Measurements from ENCODE around the gene KLB. TPM values are rescaled to one million over a fixed set of nuclear protein-coding genes. Genes with fewer than 3 reads are reported as not detected.

KLB gene
- total and polyA plus RNA-seq, 7 donors = 0.16 to 1.6 (median 1.2) TPM; not detected in 2

- H3K4me3 ChIP-seq = no peak overlapping the region
- TF ChIP-seq POLR2AphosphoS5 (IDR thresholded peaks at IDR 0.05) = no peak
- TF ChIP-seq POLR2A (IDR thresholded peaks at IDR 0.05) = no peak
- TF ChIP-seq EP300 (IDR thresholded peaks at IDR 0.05) = no peak
- TF ChIP-seq CTCF (IDR thresholded peaks at IDR 0.05) = no peak
- intact Hi-C loops (cut with DNase I) = no loop called here
- H3K9me3 ChIP-seq = no peaks in the 10 kb centered on the region
- H3K27me3 ChIP-seq = no peaks in the 10 kb centered on the region
- 27 to 79% methylated on average over 4 of the region's 4 CpGs for WGBS, 2 donors
- H3K36me3 ChIP-seq = peaks cover 0 to 65% (median 2%) of the 10 kb centered on the region in 4 donors
- H3K27ac ChIP-seq = no peak overlapping the region
- H3K4me1 ChIP-seq = peaks cover 0 to 8% (median 0%) of the 10 kb centered on the region in 4 donors
- no peak for DNase-seq
Observed at GRCh38 chr4:39467464-39467863, 60.7 kb downstream of the KLB start.

- H3K4me3 ChIP-seq = no peak overlapping the region
- TF ChIP-seq EP300 (IDR thresholded peaks at IDR 0.05) = no peak
- TF ChIP-seq CTCF (IDR thresholded peaks at IDR 0.05) = peak; percentile 63 to 85 (median 74)
- TF ChIP-seq POLR2AphosphoS5 (IDR thresholded peaks at IDR 0.05) = peak in 1 of 4 donors; percentile 7
- no peak for DNase-seq
- intact Hi-C loops (cut with DNase I) = loop anchor here (2.0 to 10.0 kb wide), 2 partner anchors 395 to 507 kb away; partner anchors contain the start of gene PDS5A
- H3K27me3 ChIP-seq = no peaks in the 10 kb centered on the region
- H3K4me1 ChIP-seq = peaks cover 0 to 8% (median 0%) of the 10 kb centered on the region in 4 donors
- no peaks in the 10 kb centered on the region for H3K9me3 ChIP-seq
- 64 to 67% methylated on average over 4 of the region's 4 CpGs for WGBS, 2 donors
- H3K27ac ChIP-seq = peak overlapping the region in 3 of 4 donors; percentile 37 to 59 (median 50)
- peaks cover 0 to 59% (median 3%) of the 10 kb centered on the region in 4 donors for H3K36me3 ChIP-seq
Observed at GRCh38 chr4:39469429-39470077, 62.8 kb downstream of the KLB start.

GRCh38 chr4:39470402-39470801, 63.7 kb downstream of the KLB start:
- no peak for TF ChIP-seq EP300 (IDR thresholded peaks at IDR 0.05)
- TF ChIP-seq CTCF (IDR thresholded peaks at IDR 0.05) = no peak
- TF ChIP-seq POLR2AphosphoS5 (IDR thresholded peaks at IDR 0.05) = no peak
- TF ChIP-seq POLR2A (IDR thresholded peaks at IDR 0.05) = no peak
- Histone ChIP-seq H3K27me3 (no peaks in the 10 kb centered on the region), H3K4me1 (peaks cover 0 to 8% (median 0%) of the 10 kb centered on the region in 4 donors), H3K27ac (no peak overlapping the region), H3K36me3 (peaks cover 0 to 53% (median 3%) of the 10 kb centered on the region in 4 donors), H3K4me3 (no peak overlapping the region), H3K9me3 (no peaks in the 10 kb centered on the region)
- intact Hi-C loops (cut with DNase I) = loop anchor here (10.0 kb wide), 1 partner anchor 394 kb away; no protein-coding TSS in a partner anchor
- 87 to 97% methylated on average over 1 of the region's 1 CpG for WGBS, 2 donors
- no peak for DNase-seq

GRCh38 chr4:39472396-39472795, 65.7 kb downstream of the KLB start:
- TF ChIP-seq CTCF (IDR thresholded peaks at IDR 0.05) (no peak), POLR2A (IDR thresholded peaks at IDR 0.05) (no peak), EP300 (IDR thresholded peaks at IDR 0.05) (no peak), POLR2AphosphoS5 (IDR thresholded peaks at IDR 0.05) (no peak)
- no peaks in the 10 kb centered on the region for H3K9me3 ChIP-seq
- WGBS, 2 donors = 92 to 93% methylated on average over 3 of the region's 3 CpGs
- peaks cover 0 to 60% (median 3%) of the 10 kb centered on the region in 4 donors for H3K36me3 ChIP-seq
- H3K27me3 ChIP-seq = no peaks in the 10 kb centered on the region
- H3K4me1 ChIP-seq = peaks cover 0 to 8% (median 0%) of the 10 kb centered on the region in 4 donors
- H3K27ac ChIP-seq = no peak overlapping the region
- H3K4me3 ChIP-seq = no peak overlapping the region
- intact Hi-C loops (cut with DNase I) = loop anchor here (10.0 kb wide), 1 partner anchor 392 kb away; no protein-coding TSS in a partner anchor
- DNase-seq = no peak

All from sigmoid colon (tissue), 7 donors.